Loucy (cell line): ENCODE results near the gene DDX31.

Experiments
- EZH2phosphoT487 ChIP-seq: fragments of 200-600 bp; IDR thresholded peaks from 2 replicates; pipeline ENCODE4 v1.6.1; 2018; ENCODE audit warnings: antibody characterized with exemption, mild to moderate bottlenecking, moderate library complexity, borderline replicate concordance
- TF ChIP-seq, protein P1 (sequence below): fragments of 200-600 bp; sonication (generic); conservative IDR thresholded peaks from 2 replicates; pipeline ENCODE4 v1.5.1; 2014; ENCODE audit warnings: mild to moderate bottlenecking, antibody characterized with exemption, low read length

DNA sequence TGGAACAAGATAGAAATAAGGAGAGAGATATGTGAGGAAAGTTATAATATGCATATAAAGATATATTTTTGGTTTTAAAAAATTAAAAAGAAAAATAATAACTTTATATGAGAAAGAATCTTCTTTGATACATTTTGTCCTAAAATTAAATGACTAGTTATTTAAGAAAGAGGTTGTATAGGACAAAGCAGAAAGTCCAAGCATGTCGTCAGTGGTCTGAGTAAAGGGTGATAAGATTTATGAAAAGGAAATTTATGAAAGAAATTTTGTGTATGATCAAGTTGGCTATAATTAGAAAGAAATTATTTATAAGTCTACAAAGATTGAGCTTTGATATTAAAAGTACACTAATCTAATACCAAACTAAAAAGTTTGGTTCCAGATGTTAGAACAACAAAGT, 32.5 kb upstream of the DDX31 start:
- TF ChIP-seq, protein P1, sequence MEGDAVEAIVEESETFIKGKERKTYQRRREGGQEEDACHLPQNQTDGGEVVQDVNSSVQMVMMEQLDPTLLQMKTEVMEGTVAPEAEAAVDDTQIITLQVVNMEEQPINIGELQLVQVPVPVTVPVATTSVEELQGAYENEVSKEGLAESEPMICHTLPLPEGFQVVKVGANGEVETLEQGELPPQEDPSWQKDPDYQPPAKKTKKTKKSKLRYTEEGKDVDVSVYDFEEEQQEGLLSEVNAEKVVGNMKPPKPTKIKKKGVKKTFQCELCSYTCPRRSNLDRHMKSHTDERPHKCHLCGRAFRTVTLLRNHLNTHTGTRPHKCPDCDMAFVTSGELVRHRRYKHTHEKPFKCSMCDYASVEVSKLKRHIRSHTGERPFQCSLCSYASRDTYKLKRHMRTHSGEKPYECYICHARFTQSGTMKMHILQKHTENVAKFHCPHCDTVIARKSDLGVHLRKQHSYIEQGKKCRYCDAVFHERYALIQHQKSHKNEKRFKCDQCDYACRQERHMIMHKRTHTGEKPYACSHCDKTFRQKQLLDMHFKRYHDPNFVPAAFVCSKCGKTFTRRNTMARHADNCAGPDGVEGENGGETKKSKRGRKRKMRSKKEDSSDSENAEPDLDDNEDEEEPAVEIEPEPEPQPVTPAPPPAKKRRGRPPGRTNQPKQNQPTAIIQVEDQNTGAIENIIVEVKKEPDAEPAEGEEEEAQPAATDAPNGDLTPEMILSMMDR: no peak
- no peak for TF ChIP-seq EZH2phosphoT487
